ENCODE data around the gene ATP2C1. TPM values are rescaled to one million over a fixed set of nuclear protein-coding genes. Genes with fewer than 3 reads are reported as not detected.
"Not testable (repeated sequence)": the region's sequence is repeated elsewhere in the genome, so short reads cannot be mapped to it uniquely, and the experiment has no call there.

Gene ATP2C1
- total RNA-seq, 1 donor from 2014 or later = 11.8 TPM

DNA sequence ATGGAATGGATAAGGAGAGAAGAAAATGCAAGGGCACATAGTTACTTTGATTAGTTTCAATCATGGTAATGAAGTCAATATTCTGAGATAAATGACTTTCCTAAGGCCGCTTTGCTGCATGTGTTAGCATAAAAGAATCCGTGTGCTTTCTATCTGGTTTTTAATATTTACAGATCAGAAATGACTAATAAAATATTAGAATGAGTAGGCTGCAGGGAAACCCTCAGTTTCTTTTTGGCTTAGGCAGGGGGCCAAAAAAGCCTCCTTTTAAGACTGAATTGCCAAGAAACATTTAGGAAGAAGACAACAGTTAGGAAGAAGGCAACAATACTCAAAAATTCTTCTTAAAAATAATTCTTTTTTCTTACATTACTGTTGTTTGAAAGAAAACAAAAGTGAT is 144.4 kb downstream of the ATP2C1 start:
- H3K27ac ChIP-seq = no peak overlapping the region
- no peak overlapping the region for H3K4me3 ChIP-seq
- no peaks in the 10 kb centered on the region for H3K27me3 ChIP-seq
- DNase-seq (ENCODE audit: low spot score in 2 of 2) = no peak
- no peaks in the 10 kb centered on the region for H3K9me3 ChIP-seq
- intact Hi-C loops (cut with DNase I) = no loop called here
- H3K36me3 ChIP-seq = no peaks in the 10 kb centered on the region
- TF ChIP-seq CTCF (IDR thresholded peaks at IDR 0.05) = no peak
- peaks cover 0 to 6% of the 10 kb centered on the region in 2 donors for H3K4me1 ChIP-seq

GRCh38 chr3:131042271-131042985 is 148.5 kb downstream of the ATP2C1 start:
- H3K9me3 ChIP-seq = peaks cover 0 to 14% of the 10 kb centered on the region in 2 donors
- H3K27me3 ChIP-seq; H3K4me1 ChIP-seq; H3K36me3 ChIP-seq; intact Hi-C loops (cut with DNase I); DNase-seq (ENCODE audit: low spot score in 2 of 2); H3K4me3 ChIP-seq; H3K27ac ChIP-seq: not testable (repeated sequence)

GRCh38 chr3:131047582-131047981 is 153.7 kb downstream of the ATP2C1 start:
- Histone ChIP-seq H3K4me3 (no peak overlapping the region), H3K27ac (no peak overlapping the region), H3K4me1 (no peaks in the 10 kb centered on the region), H3K9me3 (peaks cover 0 to 14% of the 10 kb centered on the region in 2 donors), H3K27me3 (no peaks in the 10 kb centered on the region), H3K36me3 (no peaks in the 10 kb centered on the region)
- intact Hi-C loops (cut with DNase I) = no loop called here
- DNase-seq (ENCODE audit: low spot score in 2 of 2) = no peak
- TF ChIP-seq CTCF (IDR thresholded peaks at IDR 0.05) = no peak

GRCh38 chr3:131048030-131048429 is 154.1 kb downstream of the ATP2C1 start:
- intact Hi-C loops (cut with DNase I) = no loop called here
- H3K4me1 ChIP-seq = no peaks in the 10 kb centered on the region
- H3K27ac ChIP-seq = no peak overlapping the region
- H3K27me3 ChIP-seq = no peaks in the 10 kb centered on the region
- H3K4me3 ChIP-seq = no peak overlapping the region
- no peaks in the 10 kb centered on the region for H3K36me3 ChIP-seq
- no peak for DNase-seq (ENCODE audit: low spot score in 2 of 2)
- peaks cover 0 to 14% of the 10 kb centered on the region in 2 donors for H3K9me3 ChIP-seq
- no peak for TF ChIP-seq CTCF (IDR thresholded peaks at IDR 0.05)

DNA sequence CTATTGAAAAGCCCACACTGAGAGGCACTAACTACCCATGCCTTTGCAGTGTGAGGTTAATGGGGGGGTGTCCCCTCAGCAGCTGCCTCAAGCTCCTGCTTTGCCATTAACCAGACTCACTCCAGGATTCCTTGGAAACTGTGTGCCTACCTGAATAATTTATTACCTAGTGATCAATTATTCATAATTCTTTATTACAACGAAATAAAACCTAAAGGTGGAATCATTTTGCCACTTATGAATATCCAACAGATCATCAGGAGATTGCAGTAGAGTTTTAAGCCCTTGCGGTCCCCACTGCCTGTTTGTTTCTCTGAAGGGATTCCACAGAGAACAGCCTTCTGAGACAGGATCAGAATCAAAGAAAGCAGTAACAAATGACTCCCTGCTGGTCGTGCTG is 156.1 kb downstream of the ATP2C1 start:
- intact Hi-C loops (cut with DNase I) = no loop called here
- Histone ChIP-seq H3K9me3 (peaks cover 0 to under 1% of the 10 kb centered on the region in 2 donors), H3K27me3 (no peaks in the 10 kb centered on the region), H3K4me1 (no peaks in the 10 kb centered on the region), H3K4me3 (no peak overlapping the region), H3K36me3 (no peaks in the 10 kb centered on the region), H3K27ac (no peak overlapping the region)
- no peak for TF ChIP-seq CTCF (IDR thresholded peaks at IDR 0.05)
- DNase-seq (ENCODE audit: low spot score in 2 of 2) = no peak

- Histone ChIP-seq H3K4me1 (no peaks in the 10 kb centered on the region), H3K27me3 (no peaks in the 10 kb centered on the region), H3K4me3 (no peak overlapping the region), H3K9me3 (no peaks in the 10 kb centered on the region), H3K27ac (no peak overlapping the region), H3K36me3 (no peaks in the 10 kb centered on the region)
- DNase-seq (ENCODE audit: low spot score in 2 of 2) = no peak
- peak in 1 of 3 experiments; percentile 21 for TF ChIP-seq CTCF (IDR thresholded peaks at IDR 0.05)
- intact Hi-C loops (cut with DNase I) = no loop called here
Observed at GRCh38 chr3:131053043-131053859, 159.4 kb downstream of the ATP2C1 start.
